Glomerular endothelial cell (primary cell): ENCODE data around the gene INPP5A. TPM values are rescaled to one million over a fixed set of nuclear protein-coding genes. Genes with fewer than 3 reads are reported as not detected.
"Not testable (repeated sequence)": the region's sequence is repeated elsewhere in the genome, so short reads cannot be mapped to it uniquely, and the experiment has no call there.

Experiments used
- DNase-seq: peaks from one replicate; pipeline ENCODE4 v3.0.0-alpha.2; 2011; ENCODE audit warnings: low read depth, low spot score; ENCODE audit errors: extremely low read depth
- total RNA-seq: library from RNA; depleted of rRNA; stranded (reverse); fragments of >200 nt; gene quantifications from 2 replicates; pipeline ENCODE4 v1.2.3, GENCODE V29; 2015

The INPP5A gene
- total RNA-seq, 1 donor from 2014 or later, result 43.9 TPM

DNA sequence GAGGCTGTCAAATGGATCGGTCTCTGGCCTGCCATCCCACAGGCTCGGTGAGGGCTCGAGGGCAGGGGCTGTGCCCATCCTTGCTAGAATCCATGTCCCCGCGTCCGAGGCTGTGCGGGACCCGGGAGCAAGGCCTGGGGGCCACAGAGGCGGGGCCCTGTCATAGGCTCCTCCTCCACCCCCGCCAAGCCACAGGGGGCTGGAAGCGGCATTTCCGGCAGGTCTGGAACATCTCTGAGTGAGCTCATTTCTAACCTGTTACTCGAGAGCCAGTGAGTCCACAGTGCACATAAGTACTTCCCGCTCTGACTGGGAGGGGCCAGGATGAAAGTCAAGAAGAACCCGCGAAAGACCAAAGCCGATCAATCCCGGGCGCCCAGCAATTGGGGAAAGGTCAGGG is 190.7 kb downstream of the INPP5A start:
- no peak for DNase-seq

DNA sequence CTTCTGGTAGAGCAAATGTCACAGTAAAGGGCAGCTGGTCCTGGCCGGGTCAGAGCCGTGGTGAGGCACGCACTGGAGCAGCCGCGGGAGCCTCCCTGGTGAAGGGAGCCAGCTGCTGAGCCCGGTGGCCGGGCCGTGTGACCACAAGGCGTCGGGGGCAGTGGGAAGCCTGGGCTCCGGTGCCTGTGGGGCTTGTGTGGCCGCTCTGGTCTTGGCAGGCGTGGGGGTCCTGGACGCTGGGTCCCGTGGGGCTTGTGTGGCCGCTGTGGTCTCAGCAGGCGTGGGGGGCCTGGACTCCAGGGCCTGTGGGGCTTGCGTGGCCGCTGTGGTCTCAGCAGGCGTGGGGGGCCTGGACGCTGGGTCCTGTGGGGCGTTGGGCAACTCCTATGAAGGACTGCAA is 191.2 kb downstream of the INPP5A start:
- DNase-seq, result no peak

DNA sequence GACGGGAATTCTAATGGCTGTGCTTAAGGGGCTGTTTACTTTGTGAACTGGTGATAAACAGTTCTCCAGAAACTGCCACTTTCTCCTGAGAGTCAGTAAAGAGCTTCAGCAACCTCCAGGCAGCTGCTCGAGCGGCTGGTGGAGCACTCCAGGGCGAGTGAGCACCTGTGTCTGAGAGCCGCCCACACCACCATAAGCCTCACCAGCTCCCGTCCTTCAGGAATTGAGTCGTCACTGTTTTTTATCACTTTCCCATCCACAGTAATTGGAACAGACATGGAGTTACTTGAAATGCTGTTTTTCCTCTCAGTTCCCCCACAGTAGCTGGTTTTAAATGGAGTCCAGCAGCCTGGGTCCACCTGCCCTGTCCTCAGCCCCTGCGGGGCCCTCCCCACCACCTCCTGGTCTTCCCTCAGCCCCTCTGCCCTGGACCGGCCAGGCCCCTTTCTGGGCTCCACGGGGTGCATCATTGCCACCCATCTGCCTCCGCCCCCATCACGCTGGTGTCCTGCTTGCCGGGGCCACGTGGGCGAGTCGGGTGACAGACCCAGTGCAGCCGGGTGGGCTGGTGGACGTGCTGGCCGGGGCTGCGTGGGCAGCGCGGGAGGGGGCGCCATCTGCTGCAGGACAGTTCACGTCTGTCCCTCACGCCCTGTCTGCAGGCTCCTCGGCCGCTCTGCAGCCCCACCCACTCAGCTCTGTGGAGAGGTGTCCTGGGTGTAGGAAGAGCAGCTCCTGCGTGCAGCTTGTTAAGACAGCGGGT is 192.4 kb downstream of the INPP5A start:
- no peak for DNase-seq

DNA sequence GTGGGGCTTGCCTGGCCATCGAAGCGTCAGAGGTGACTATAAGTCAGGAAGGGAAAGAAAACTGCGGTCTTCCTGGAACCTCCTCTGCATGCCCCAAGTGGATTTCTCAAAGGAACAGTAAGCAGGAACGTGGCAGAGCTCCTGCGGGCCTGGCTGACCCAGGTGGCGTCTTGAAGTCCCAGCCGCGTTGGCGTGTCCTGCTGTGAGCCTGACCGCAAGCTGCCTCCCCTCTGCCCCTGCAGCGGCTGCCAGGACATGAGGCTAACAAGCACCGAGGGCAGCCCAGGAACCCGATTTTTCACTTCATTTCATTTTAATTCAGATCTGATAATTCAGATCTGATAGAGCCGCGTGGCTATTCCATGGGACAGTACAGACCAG is 193.0 kb downstream of the INPP5A start:
- DNase-seq, result no peak

DNA sequence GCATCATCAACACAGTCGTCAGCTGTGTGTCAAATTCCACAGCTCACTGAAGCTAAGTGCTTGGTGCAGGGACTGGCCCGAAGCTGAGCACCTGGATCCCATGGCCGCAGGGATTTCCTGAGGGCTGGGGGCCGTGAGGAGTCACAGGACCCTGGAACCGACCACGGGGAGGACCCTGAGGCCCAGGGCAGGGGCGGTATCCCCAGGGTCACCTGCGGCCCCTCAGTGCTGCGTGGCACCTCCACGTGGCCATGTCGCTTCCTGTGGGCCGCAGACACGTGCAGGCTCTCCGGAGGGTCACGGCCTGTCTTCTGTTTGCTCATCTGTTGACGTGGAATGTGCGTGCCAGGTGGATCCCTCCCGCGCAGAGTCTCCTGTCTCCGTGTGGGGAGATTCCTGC is 194.9 kb downstream of the INPP5A start:
- no peak for DNase-seq

DNA sequence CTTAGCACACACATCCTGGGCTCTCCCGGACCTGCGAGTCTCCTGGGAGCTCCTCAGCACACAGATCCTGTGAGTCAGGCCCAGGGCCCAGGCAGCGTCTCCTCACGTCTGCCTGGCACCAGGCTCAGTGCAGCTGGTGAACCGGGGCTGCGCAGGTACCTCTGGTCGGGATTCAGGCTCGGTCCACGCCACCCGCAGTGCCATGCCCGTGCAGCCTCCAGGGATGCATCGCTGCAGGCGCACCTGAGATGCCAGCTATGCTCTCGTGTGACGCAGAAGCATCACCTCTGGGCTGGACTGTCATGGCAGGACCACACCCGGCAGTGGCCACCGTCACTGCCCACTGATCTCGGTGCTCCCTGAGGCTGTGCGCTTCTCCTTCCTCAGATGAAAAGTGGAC is 196.3 kb downstream of the INPP5A start:
- no peak for DNase-seq

DNA sequence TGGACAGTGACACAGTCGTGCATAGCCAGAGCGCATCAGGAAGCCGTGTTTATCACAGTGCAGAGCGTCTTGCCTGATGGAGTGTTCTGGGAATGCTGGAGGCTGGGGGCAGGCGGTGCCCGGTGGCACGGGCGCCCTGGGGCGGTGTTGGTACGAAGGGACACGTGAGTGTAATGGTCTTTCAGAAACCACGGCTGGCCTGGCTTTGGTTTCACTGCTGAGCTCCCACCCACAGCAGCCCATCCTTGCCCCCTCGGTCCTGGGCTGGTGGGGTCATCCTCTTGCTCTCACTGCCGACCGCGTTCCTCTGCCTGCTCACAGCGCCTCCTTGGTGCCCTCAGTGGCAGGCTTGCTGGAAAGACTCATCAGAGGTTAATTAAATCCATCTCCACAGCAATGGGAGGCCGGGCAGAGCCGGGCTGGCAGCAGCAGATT is 197.8 kb downstream of the INPP5A start:
- no peak for DNase-seq

DNA sequence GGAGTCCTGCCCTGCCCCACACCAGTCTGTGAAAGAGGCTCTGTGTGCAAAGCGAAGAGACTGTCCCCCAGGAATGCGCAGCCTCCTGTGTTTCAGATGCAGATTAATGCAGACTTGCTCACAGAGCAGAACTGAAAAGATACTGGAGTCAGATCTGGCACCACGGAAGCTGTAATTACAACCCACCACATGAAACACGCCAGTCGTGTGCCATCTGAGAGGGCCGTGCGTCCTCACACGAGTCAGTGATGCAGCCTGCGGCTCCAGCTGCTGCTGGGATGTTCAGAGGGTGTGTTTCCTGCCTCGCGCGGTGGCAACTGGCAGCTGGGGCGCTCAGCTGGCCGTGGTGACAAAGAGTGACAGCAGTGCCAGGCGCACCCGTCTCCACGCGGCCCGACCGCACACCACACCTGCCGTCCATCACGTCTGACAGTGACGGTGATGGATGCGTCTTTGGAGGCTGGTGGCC is 198.4 kb downstream of the INPP5A start:
- DNase-seq, result no peak

DNA sequence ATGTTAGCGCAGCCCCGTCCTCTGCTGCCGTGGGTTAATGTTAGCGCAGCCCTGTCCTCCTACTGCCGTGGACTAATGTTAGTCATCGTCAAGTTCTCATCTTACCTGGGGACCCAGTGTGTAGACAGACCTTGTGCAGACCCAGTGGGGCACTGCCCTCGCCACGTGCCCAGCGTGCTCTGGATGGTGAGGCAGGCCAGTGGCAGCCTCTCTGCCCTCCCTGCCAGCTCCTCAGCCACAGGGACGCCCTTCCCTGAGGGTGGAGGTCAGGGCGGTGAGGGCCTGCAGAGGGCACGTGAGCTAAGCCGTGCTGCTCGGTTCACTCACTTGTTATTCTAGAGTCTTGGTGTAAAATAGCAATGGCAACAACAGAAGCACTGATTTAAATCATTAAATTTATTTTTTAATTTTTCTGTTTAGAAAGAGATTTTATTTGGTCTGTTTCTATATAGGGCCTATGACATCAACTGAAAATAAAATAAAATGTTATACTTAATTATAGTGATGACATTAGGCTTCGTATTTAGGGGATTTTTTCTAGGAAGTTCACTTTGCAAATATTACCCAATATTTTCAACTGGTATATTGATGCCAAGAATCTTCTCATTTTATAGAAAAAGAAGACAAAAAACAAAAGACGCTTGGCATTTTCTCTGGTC is 199.9 kb downstream of the INPP5A start:
- DNase-seq, result no peak

DNA sequence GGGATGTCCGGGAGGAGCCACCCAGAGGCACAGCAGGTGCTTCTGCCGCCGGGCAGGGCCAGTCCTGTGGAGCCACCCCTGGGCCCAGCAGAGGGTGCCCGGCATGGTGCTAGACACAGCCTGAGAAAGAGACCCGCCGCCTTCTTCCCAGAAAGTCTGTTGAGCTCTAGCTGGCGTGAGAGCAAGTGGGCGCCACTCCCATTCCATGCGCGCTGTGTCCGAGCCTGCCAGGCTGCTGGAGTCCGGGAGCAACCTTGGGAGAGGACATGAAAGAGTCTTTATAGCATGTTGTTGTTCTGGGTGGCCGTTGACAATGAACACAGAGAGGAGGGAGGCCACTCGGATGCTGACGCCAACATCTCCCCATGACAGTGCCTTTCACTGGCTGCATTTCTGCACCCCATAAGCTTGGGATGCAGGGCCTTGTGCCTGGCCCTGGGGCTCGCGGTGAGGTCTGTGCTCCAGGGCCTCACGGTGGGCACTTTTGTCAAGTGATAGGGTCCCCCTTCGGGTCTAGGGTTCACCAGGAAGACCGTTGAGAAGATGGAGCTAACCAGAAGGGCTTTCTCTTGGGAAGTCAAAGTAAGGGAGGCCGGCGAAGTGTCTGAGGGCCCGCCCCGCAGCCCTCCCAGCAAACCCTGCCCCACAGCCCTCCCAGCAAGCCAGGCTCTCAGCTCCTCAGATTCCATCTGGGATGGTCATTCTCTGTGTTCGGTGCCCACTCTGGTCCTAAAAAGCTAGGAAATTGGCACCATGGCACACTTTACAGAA is 201.1 kb downstream of the INPP5A start:
- DNase-seq, result no peak

DNA sequence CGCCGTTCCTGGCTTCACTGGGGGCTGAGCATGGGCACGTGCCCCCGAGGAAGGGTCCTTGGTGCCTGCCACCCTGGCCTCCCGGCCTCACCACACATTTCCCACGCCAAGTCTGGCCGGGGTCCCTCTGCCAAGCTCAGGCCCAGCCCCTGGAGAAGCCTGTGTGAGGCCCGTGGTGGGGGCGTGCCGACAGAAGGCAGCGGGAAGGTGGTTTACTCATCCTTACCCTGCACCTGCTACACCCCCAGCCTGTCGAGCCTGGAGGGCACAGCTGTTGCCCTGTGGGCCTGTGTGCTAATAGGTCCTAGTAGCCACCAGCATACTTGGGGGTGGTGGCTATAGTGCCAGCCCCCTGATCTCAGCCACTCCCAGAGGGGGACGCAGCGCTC is 201.6 kb downstream of the INPP5A start:
- DNase-seq, result no peak

DNA sequence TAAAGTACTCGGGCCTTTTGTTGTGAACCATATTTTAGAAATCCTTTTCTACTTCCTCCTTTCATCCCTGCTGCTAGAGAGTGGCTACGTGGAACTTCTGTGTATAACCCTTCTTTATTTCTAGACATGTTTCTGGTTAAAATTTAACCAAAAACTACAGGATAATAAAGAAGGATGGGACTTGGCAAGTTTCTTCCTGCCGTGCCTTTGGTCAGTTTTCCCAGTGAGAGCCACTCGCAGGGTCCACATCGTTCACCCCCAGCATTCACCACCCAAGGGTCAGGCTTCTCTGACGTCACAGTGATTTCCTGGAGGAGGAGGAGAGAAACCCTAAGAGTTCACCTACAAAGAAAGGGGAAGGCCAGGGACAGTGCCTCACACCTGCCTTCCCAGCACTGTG is 203.0 kb downstream of the INPP5A start:
- DNase-seq, result no peak

DNA sequence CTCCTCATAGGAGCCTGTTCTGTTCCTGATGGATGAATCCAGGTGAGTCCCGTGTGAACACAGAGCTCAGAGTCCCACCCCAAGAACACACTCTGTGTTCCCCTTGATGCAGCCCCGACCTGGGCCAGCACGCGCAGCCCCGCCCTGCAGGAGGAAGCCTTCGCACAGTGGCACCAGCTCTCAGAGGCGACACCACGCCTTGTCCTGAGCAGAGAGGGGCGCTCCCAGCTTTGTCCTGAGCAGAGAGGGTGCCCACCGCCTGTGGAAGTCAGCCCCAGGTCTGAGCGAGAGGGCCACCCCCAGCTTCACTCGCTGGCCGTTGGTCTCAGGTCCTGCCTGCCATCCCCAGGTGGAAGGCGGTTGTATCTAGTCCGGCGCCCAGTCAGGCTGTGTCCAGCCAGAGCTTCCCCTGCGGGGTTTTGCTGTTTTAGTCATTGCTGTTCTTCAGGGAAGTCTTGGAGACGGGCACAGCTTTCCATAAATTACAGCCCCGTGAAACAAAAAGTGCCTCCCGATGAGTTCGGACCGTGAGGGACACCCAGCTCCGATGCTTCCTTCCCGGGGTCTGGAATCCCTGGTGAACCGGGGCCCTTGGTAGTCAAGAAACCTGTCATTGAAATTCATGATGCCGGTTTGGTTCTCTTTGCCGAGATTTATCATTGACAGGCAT is 204.7 kb downstream of the INPP5A start:
- no peak for DNase-seq

DNA sequence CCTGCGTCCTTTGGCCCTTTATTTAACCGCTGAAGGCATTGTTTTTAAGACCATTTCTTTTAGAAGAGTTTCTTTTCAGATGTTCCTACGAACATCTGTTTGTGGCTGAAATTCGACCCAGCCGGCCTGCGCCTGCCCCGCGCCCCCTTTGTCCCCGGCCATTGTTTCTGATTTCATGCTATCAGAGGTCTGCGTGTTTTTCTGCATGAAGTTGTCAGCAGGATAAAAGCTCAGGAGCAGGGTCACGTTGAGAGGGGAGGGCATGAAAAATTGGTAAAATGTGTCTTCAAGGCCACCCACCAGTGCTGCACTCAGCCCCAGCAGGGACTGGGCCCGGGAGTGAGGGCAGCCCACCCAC is 205.2 kb downstream of the INPP5A start:
- no peak for DNase-seq

DNA sequence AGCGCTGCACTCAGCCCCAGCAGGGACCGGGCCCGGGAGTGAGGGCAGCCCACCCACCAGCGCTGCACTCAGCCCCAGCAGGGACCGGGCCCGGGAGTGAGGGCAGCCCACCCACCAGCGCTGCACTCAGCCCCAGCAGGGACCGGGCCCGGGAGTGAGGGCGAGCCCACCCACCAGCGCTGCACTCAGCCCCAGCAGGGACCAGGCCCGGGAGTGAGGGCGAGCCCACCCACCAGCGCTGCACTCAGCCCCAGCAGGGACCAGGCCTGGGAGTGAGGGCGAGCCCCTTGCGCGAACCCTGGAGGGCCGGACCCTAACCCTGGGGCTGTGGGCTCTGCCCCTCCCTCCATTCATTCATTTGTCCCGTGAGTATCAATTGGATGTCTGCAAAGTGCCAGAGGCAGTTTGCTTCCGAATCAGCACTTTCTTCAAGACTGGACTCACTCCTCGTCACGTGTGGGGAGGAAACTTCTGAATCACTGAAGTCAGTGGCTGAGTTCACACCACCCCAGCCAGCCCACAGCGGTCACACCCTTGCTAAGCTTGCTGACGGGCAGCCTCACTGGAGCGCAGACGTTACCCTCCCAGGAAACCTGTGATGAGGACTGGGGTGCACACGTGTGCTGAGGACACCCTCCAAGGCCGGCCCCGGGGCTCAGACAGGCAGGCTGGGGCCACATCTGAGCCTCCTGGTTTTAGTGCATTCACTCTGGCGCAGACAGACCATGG is 205.8 kb downstream of the INPP5A start:
- DNase-seq, result not testable (repeated sequence)

DNA sequence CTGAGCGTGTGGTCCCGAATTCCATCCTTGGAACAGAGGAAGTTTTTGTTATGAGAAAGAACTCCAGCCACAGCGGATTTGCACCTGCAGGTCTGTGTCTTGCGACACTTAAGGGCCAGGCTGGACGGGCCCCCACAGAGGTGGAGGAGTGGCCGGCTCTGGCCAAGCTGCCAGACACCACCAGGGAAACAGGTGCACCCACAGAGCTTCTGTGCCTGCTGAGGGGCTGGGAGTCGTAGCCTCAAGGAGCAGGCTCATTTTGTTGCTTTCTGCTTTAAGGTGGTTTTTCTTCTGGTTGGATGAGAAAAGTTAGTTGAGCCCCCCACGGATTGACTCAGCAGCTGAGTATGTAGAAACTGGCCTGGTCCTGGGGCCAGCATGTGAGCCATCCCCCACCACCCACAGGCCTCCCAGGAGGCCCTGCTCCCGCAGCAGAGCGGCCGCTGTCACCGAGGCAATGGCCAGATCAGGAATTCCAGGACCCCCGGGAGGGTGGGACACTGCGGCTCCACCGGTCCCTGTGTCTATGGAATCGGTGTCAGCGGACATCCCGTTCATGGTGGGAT is 206.4 kb downstream of the INPP5A start:
- DNase-seq, result no peak

DNA sequence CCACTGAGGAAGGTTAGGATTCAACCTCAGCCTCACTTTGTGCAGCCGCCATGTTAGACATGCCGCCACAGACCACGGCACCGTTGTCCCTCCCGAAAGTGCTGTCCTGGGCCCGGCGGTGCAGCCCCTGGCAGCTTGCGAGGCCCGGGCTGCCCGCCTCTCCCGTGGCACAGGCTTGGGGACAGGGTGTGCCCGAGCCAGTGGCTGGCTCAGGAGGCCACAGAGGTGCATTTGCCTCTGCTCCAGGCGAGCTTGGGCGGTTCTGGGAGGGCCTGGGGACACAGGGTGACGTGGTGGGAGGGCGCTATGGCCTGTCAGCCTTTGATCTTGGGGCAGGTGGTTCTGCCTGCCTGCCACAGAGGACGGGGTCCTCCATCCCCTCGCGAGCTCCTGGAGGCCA is 207.3 kb downstream of the INPP5A start:
- no peak for DNase-seq

DNA sequence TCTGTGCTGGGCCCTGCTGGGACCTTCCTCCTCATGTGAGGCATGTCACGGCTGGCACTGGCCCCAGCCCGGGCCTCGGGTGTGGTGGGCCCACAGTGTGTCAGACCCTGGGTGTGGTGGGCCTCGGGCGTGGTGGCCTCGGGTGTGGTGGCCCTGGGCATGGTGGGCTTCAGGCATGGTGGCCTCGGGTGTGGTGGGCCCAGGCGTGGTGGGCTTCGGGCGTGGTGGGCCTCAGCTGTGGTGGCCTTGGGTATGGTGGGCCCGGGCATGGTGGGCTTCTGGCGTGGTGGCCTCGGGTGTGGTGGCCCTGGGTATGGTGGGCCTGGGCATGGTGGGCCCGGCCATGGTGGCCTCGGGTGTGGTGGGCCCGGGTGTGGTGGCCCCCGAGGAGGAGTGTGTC is 207.9 kb downstream of the INPP5A start:
- no peak for DNase-seq

DNA sequence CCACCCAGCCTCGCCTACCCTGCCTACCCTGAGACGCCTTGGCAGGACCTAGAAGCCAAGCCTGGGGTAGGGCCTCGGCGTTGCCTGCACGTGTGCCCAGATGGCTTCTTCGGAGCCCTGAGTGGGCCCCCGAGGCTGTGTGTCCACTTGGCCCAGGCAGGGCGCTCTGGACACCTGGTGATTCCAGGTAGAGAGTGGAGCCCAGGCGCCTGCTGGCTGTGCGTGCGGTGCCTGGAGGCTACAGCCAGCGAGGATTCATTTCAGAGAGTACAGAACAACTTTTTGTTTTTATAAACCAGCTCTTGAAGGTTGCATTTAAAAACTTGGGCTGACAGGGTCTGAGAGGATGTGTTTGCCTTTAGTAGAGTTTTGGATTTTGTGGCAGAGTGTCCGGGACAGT is 208.4 kb downstream of the INPP5A start:
- no peak for DNase-seq

DNA sequence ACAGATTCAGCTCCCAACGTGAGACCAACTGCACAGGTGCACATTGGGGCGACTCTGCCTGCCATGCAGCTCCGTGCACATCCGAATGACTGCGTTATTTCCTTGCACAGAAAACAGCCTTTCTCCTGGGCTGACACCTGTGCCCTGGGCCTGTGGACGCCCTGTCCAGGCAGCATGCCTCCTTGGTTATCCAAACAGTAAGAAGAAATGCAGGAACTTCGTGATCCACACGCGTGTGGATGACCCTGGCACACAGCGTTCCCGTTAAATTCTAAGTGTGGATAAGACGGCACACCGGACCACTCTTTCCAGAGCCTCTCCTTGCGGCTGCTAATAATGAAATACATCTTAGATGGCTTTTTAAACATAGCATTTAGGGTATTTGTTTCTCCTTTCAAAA is 208.8 kb downstream of the INPP5A start:
- DNase-seq, result no peak
